Measurements from ENCODE around the gene ZYX. TPM values are rescaled to one million over a fixed set of nuclear protein-coding genes. Genes with fewer than 3 reads are reported as not detected.
"Not testable (repeated sequence)": the region's sequence is repeated elsewhere in the genome, so short reads cannot be mapped to it uniquely, and the experiment has no call there.

ZYX gene
- total RNA-seq, 1 donor from 2014 or later = 523 TPM

DNA sequence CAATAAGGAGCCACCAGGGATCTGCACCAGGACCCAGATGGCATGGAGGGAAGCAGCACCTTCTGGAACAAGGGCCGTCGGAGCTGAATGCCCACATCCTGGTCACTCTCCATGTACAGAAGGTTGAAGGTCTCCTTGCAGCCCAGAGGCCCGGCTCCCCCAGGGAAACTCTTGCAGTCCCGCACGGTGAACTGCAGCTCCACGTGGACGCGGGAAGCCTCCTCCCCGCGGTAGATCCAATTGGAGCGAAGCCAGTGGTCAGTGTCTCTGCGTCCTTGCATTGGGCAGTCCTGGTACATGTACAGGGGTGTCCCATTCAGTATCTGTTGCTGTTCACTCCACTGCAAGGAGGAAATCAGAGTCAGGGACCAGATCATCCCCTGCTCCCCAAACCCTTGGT is 20.1 kb downstream of the ZYX start:
- Mint-ChIP-seq H3K27me3 (ENCODE audit: low read depth, unreplicated experiment) (peaks cover 11% of the 10 kb centered on the region), H3K4me3 (ENCODE audit: unreplicated experiment) (no peak overlapping the region), H3K36me3 (ENCODE audit: low read depth, unreplicated experiment) (peaks cover 2% of the 10 kb centered on the region), H3K27ac (ENCODE audit: unreplicated experiment) (no peak overlapping the region), H3K9me3 (ENCODE audit: unreplicated experiment) (no peaks in the 10 kb centered on the region), H3K4me1 (ENCODE audit: low read depth, unreplicated experiment) (no peaks in the 10 kb centered on the region)
- FAIRE-seq (no peak), DNase-seq (ENCODE audit: low read depth) (no peak)
- H3K4me1 ChIP-seq (ENCODE audit: insufficient read depth, low read length) = no peaks in the 10 kb centered on the region
- H4K20me1 ChIP-seq (ENCODE audit: insufficient read depth, low read length) = no peaks in the 10 kb centered on the region
- TF ChIP-seq, protein P1, sequence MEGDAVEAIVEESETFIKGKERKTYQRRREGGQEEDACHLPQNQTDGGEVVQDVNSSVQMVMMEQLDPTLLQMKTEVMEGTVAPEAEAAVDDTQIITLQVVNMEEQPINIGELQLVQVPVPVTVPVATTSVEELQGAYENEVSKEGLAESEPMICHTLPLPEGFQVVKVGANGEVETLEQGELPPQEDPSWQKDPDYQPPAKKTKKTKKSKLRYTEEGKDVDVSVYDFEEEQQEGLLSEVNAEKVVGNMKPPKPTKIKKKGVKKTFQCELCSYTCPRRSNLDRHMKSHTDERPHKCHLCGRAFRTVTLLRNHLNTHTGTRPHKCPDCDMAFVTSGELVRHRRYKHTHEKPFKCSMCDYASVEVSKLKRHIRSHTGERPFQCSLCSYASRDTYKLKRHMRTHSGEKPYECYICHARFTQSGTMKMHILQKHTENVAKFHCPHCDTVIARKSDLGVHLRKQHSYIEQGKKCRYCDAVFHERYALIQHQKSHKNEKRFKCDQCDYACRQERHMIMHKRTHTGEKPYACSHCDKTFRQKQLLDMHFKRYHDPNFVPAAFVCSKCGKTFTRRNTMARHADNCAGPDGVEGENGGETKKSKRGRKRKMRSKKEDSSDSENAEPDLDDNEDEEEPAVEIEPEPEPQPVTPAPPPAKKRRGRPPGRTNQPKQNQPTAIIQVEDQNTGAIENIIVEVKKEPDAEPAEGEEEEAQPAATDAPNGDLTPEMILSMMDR (IDR thresholded peaks at IDR 0.05; ENCODE audit: insufficient read depth, low read depth, low read length) = no peak
- no peak for TF ChIP-seq EZH2 (IDR thresholded peaks at IDR 0.05; ENCODE audit: insufficient read depth, low read length)
- no peak overlapping the region for H3K4me2 ChIP-seq (ENCODE audit: low read length)
- H3K27me3 ChIP-seq (ENCODE audit: insufficient read depth, low read length) = peaks cover 12% of the 10 kb centered on the region
- no peaks in the 10 kb centered on the region for H3K79me2 ChIP-seq (ENCODE audit: insufficient read depth, low read length)
- H3K27ac ChIP-seq (ENCODE audit: low read depth, low read length) = no peak overlapping the region
- no peak overlapping the region for H3K9ac ChIP-seq (ENCODE audit: low read length)
- H3K4me3 ChIP-seq (ENCODE audit: insufficient read depth, low read depth, low read length) = no peak overlapping the region
- no peaks in the 10 kb centered on the region for H3K9me3 ChIP-seq (ENCODE audit: insufficient read depth, low read depth, low read length)
- no peaks in the 10 kb centered on the region for H3K36me3 ChIP-seq (ENCODE audit: insufficient read depth, low read length)
- no peak overlapping the region for H2AFZ ChIP-seq (ENCODE audit: low read depth, low read length)

DNA sequence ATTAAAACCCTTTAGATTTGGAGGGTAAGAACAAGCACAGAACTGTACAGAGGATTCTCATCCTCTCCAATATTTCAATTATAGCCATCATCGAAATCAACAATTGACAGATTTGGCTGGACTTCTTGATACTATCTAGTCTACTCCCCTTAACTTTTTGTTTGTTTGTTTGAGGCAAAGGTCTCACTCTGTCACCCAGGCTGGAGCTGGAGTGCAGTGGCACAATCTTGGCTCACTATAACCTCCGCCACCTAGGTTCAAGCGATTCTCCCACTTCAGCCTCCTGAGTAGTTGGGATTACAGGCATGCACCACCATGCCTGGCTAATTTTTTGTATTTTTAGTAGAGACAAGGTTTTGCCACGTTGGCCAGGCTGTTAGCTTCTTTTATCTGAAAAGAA is 21.1 kb downstream of the ZYX start:
- H3K27me3 ChIP-seq (ENCODE audit: insufficient read depth, low read length) = peaks cover 12% of the 10 kb centered on the region
- not testable (repeated sequence) for H3K4me1 Mint-ChIP-seq (ENCODE audit: low read depth, unreplicated experiment); H3K4me3 Mint-ChIP-seq (ENCODE audit: unreplicated experiment); H3K9me3 Mint-ChIP-seq (ENCODE audit: unreplicated experiment); H2AFZ ChIP-seq (ENCODE audit: low read depth, low read length); H3K9me3 ChIP-seq (ENCODE audit: insufficient read depth, low read depth, low read length); H3K4me1 ChIP-seq (ENCODE audit: insufficient read depth, low read length); H3K4me2 ChIP-seq (ENCODE audit: low read length); H3K79me2 ChIP-seq (ENCODE audit: insufficient read depth, low read length); H3K9ac ChIP-seq (ENCODE audit: low read length); H3K27ac ChIP-seq (ENCODE audit: low read depth, low read length); DNase-seq (ENCODE audit: low read depth); FAIRE-seq; H3K36me3 ChIP-seq (ENCODE audit: insufficient read depth, low read length); H4K20me1 ChIP-seq (ENCODE audit: insufficient read depth, low read length); H3K4me3 ChIP-seq (ENCODE audit: insufficient read depth, low read depth, low read length); H3K27ac Mint-ChIP-seq (ENCODE audit: unreplicated experiment); H3K36me3 Mint-ChIP-seq (ENCODE audit: low read depth, unreplicated experiment)
- H3K27me3 Mint-ChIP-seq (ENCODE audit: low read depth, unreplicated experiment) = peaks cover 11% of the 10 kb centered on the region

DNA sequence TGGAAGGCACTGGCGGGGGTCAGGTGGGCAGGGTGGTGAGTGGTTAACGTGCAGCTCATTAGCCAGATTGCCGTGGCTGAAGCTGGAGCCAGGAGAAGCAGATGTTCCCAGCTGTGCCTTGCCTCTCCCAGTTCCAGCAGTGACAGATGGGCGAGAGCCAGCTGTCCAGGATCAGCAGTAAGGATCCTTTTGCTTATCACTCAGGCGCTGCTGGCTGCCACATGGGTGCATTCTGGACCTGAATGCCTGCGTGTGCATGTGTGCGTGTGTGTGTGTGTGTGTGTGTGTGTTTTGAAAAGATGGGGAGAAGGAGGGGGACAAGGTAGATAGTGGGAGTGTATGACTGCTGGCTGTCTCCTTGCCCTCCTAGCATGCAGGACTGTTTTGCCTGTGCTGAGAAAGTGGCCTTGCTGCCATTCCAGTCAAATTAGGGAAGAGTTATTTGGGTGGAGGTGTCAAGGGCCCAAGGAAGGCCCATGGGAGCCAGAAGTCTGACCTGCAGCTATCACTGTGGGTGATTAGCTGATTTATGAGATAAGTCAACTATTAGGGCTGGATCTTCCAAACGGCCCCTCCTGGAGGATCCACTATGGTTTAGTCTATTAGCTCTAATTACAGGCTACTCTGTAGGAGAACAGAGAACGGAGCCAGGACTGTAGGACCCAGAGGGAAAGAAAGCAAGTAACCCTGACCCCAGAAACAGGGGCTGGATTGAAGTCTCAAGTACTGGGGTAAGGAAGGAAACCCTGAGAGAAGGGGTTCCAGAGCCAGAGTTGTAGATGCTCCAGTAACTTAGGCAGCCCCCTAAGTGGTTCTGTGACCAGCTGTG is 24.2 kb downstream of the ZYX start:
- Histone ChIP-seq H3K27ac (ENCODE audit: low read depth, low read length) (no peak overlapping the region), H3K4me3 (ENCODE audit: insufficient read depth, low read depth, low read length) (no peak overlapping the region), H3K4me2 (ENCODE audit: low read length) (no peak overlapping the region), H3K79me2 (ENCODE audit: insufficient read depth, low read length) (no peaks in the 10 kb centered on the region), H3K27me3 (ENCODE audit: insufficient read depth, low read length) (peaks cover 17% of the 10 kb centered on the region), H2AFZ (ENCODE audit: low read depth, low read length) (no peak overlapping the region), H4K20me1 (ENCODE audit: insufficient read depth, low read length) (no peaks in the 10 kb centered on the region), H3K9ac (ENCODE audit: low read length) (no peak overlapping the region), H3K9me3 (ENCODE audit: insufficient read depth, low read depth, low read length) (no peaks in the 10 kb centered on the region), H3K4me1 (ENCODE audit: insufficient read depth, low read length) (peaks cover 11% of the 10 kb centered on the region), H3K36me3 (ENCODE audit: insufficient read depth, low read length) (no peaks in the 10 kb centered on the region)
- peaks cover 4% of the 10 kb centered on the region for H3K36me3 Mint-ChIP-seq (ENCODE audit: low read depth, unreplicated experiment)
- no peak for DNase-seq (ENCODE audit: low read depth)
- no peak for FAIRE-seq
- peaks cover 17% of the 10 kb centered on the region for H3K27me3 Mint-ChIP-seq (ENCODE audit: low read depth, unreplicated experiment)
- no peaks in the 10 kb centered on the region for H3K9me3 Mint-ChIP-seq (ENCODE audit: unreplicated experiment)
- no peak overlapping the region for H3K4me3 Mint-ChIP-seq (ENCODE audit: unreplicated experiment)
- peaks cover 19% of the 10 kb centered on the region for H3K4me1 Mint-ChIP-seq (ENCODE audit: low read depth, unreplicated experiment)
- no peak overlapping the region for H3K27ac Mint-ChIP-seq (ENCODE audit: unreplicated experiment)
- TF ChIP-seq EZH2 (IDR thresholded peaks at IDR 0.05; ENCODE audit: insufficient read depth, low read length) = no peak
- TF ChIP-seq, protein P1 (IDR thresholded peaks at IDR 0.05; ENCODE audit: insufficient read depth, low read depth, low read length) = no peak

Measured in astrocyte (in vitro differentiated cells and primary cell).